LNCAP (cell line): ENCODE data around the gene PTPRM.

Source experiments
- CTCF ChIP-seq: fragments of 450-650 bp; IDR thresholded peaks from 2 replicates; pipeline ENCODE4 v1.5.1; 2017; ENCODE audit warnings: mild to moderate bottlenecking

Gene PTPRM

GRCh38 chr18:8379187-8379941 lies 812.2 kb downstream of the PTPRM start:
- TF ChIP-seq CTCF, result no peak

GRCh38 chr18:8380006-8380405 lies 812.9 kb downstream of the PTPRM start:
- no peak for TF ChIP-seq CTCF

- TF ChIP-seq CTCF, result no peak
These were observed 813.8 kb downstream of the PTPRM start for GRCh38 chr18:8380926-8381325.

GRCh38 chr18:8381821-8382459 lies 814.8 kb downstream of the PTPRM start:
- no peak for TF ChIP-seq CTCF

GRCh38 chr18:8385400-8385799 lies 818.3 kb downstream of the PTPRM start:
- TF ChIP-seq CTCF, result no peak

- TF ChIP-seq CTCF, result no peak
These were observed 819.7 kb downstream of the PTPRM start for GRCh38 chr18:8386669-8387380.

- peak; percentile 95 for TF ChIP-seq CTCF
These were observed 822.5 kb downstream of the PTPRM start for GRCh38 chr18:8389391-8390340.
